Activated T-helper 1 cell treated with anti-CD3 and anti-CD28 coated beads, Interleukin-12 subunit alpha, Interleukin-12 subunit beta, Interleukin-2, Interleukin-4 antibody, amounts not matched to agents 30 ng/mL and 10 ng/mL and 1 ng/mL, durations not matched to agents 14 hours and 24 hours and 36 hours (primary cell): ENCODE measurements around the gene ADH1A. TPM values are rescaled to one million over a fixed set of nuclear protein-coding genes. Genes with fewer than 3 reads are reported as not detected.
"Not testable (repeated sequence)": the region's sequence is repeated elsewhere in the genome, so short reads cannot be mapped to it uniquely, and the experiment has no call there.

Experiments
- DNase-seq: peaks from one replicate; pipeline ENCODE4 v3.0.0; 2021; ENCODE audit warnings: low spot score
- H3K27ac Mint-ChIP-seq: one replicate; pipeline ENCODE4 v1.8.0; 2021; ENCODE audit warnings: mild to moderate bottlenecking, mixed read lengths
- H3K27me3 Mint-ChIP-seq: one replicate; pipeline ENCODE4 v1.8.0; 2022; ENCODE audit warnings: mild to moderate bottlenecking, moderate library complexity, mixed read lengths; ENCODE audit not compliant: insufficient read depth
- H3K36me3 Mint-ChIP-seq: one replicate; pipeline ENCODE4 v1.8.0; 2021; ENCODE audit warnings: low read depth, mixed read lengths
- H3K4me1 Mint-ChIP-seq: one replicate; pipeline ENCODE4 v1.8.0; 2021; ENCODE audit warnings: low read depth, mixed read lengths
- H3K4me3 Mint-ChIP-seq: one replicate; pipeline ENCODE4 v1.8.0; 2021; ENCODE audit warnings: mild to moderate bottlenecking, moderate library complexity, mixed read lengths
- H3K9me3 Mint-ChIP-seq: one replicate; pipeline ENCODE4 v1.8.0; 2021; ENCODE audit warnings: mixed read lengths
- intact Hi-C: fragments of 100-400 bp; cut with micrococcal nuclease; formaldehyde crosslinking; loops from one replicate; pipeline ENCODE4 v1.15.1; 2024
- total RNA-seq: library from RNA; stranded (reverse); gene quantifications from 2 replicates; pipeline ENCODE4 v1.2.3, GENCODE V29; 2022

The ADH1A gene
- total RNA-seq, 1 donor from 2014 or later = not detected

DNA sequence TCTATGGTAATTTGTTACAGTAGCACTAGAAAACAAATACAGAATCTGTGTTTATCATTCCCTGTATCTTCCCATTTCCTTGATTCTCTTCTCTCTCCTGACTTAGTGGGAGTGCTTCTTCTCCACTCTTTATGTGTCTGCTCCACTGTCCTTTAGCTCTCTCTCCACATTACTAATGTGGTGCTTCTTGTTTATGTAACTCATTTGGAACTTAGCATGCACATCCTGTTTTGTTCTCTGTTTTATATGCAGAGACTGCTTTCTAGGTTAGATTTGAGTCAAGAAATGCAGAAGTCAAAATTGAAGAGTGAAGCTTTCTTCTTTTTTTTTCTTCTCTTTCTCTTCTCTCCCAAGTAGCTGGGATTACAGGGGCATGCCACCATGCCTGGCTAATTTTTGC, 25.9 kb downstream of the ADH1A start:
- H3K4me1 Mint-ChIP-seq = no peaks in the 10 kb centered on the region
- no peaks in the 10 kb centered on the region for H3K36me3 Mint-ChIP-seq
- intact Hi-C loops = no loop called here
- H3K4me3 Mint-ChIP-seq = no peak overlapping the region
- no peaks in the 10 kb centered on the region for H3K27me3 Mint-ChIP-seq
- H3K9me3 Mint-ChIP-seq = no peaks in the 10 kb centered on the region
- no peak overlapping the region for H3K27ac Mint-ChIP-seq
- no peak for DNase-seq

DNA sequence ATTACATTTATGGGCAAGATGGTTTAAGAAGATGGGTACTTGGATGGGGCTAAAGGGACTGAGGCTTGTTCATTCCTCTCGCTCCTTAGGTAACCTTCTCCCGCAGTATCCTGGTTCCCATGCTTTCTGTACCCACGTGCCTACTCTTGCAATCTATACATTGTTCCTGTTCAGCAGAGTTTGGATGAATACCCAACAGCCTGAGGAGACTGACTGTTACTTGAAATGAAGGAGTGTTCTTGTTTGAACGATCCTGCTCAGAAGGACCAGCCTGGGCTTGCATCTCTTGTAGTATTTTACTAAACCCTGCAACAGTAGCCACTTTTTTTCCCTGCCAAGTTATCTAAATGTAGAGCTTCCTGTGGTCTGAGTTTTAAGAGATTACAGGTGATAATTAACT, 38.0 kb downstream of the ADH1A start:
- H3K36me3 Mint-ChIP-seq = no peaks in the 10 kb centered on the region
- DNase-seq = no peak
- intact Hi-C loops = no loop called here
- no peak overlapping the region for H3K27ac Mint-ChIP-seq
- no peak overlapping the region for H3K4me3 Mint-ChIP-seq
- no peaks in the 10 kb centered on the region for H3K4me1 Mint-ChIP-seq
- no peaks in the 10 kb centered on the region for H3K9me3 Mint-ChIP-seq
- H3K27me3 Mint-ChIP-seq = no peaks in the 10 kb centered on the region

DNA sequence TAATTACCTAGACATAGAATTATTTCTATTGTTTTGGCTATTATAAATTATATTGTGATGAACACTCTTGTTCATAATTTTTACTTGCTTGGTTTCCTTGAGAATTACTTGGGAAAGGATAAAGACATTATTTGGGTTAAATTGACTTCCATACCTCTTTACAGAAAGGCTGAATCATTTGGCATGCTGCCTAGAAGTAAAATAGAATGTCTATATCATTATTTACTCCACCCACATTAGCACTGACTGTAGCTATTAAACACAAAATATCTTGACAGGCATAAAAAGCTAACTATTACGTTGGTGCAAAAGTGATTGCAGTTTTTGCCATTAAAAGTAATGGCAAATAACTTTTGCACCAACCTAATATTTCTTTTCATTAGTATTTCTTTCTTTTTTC, 42.1 kb downstream of the ADH1A start:
- no peak for DNase-seq
- intact Hi-C loops = no loop called here
- no peak overlapping the region for H3K27ac Mint-ChIP-seq
- H3K4me3 Mint-ChIP-seq = no peak overlapping the region
- H3K4me1 Mint-ChIP-seq = no peaks in the 10 kb centered on the region
- no peaks in the 10 kb centered on the region for H3K36me3 Mint-ChIP-seq
- H3K27me3 Mint-ChIP-seq = no peaks in the 10 kb centered on the region
- peaks cover 4% of the 10 kb centered on the region for H3K9me3 Mint-ChIP-seq

DNA sequence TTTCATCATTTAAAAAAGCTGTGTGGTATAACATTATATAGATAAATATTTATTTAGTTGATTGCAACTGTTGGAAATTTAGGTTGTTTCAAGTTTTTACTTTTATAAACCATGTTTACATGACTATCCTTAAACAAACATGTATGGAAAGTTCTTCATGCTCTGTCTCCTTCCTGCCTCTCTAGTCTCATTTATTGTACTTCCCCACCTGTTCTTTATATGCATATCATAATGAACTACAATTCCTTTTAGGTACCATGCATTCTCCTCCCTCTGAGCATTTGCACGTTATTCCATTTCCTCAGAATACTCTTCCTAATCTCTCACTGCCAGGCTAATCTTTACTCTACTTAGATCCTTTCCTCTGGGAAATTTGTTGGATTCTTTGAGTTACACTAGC, 54.8 kb downstream of the ADH1A start:
- intact Hi-C loops = no loop called here

DNA sequence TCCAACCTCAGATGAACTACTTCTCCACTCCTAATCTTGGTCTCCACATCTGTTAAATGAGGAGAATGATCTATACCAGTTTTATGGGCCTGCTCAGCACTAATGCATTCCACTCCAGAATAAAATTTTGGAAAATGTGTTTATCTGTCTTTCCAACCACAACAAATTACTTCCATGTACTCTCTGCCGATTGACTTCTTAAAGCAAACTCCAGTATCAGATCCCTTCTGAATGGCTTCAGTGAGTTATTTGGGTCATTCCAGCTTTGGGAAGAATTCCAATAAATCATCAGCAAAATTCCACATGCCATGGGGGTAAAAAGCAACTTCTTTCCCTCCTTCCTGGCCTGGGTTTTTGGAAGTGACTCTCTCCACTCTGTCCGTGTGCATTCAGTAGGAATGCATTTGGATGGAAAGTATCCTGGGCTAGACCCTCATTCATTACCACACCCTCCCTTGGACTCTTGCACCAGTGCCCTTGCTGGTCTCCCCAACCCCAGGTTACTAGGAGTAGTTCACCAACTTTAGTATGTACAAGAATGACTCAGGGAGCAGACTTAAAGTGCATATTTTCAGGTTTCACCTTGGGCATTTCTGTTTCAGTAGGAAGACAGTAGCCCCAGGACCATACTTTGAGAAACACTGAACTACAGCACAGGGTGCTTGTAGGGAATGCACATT, 56.3 kb downstream of the ADH1A start:
- Mint-ChIP-seq H3K4me1 (no peaks in the 10 kb centered on the region), H3K27ac (no peak overlapping the region), H3K4me3 (no peak overlapping the region), H3K9me3 (no peaks in the 10 kb centered on the region), H3K36me3 (no peaks in the 10 kb centered on the region), H3K27me3 (no peaks in the 10 kb centered on the region)
- DNase-seq = no peak
- intact Hi-C loops = no loop called here

More for the DNA sequence above, 54.8 kb downstream of the ADH1A start:
- DNase-seq = no peak
- H3K27ac Mint-ChIP-seq = no peak overlapping the region
- no peaks in the 10 kb centered on the region for H3K36me3 Mint-ChIP-seq
- H3K4me3 Mint-ChIP-seq = no peak overlapping the region
- no peaks in the 10 kb centered on the region for H3K9me3 Mint-ChIP-seq
- no peaks in the 10 kb centered on the region for H3K4me1 Mint-ChIP-seq
- H3K27me3 Mint-ChIP-seq = peaks cover 2% of the 10 kb centered on the region

DNA sequence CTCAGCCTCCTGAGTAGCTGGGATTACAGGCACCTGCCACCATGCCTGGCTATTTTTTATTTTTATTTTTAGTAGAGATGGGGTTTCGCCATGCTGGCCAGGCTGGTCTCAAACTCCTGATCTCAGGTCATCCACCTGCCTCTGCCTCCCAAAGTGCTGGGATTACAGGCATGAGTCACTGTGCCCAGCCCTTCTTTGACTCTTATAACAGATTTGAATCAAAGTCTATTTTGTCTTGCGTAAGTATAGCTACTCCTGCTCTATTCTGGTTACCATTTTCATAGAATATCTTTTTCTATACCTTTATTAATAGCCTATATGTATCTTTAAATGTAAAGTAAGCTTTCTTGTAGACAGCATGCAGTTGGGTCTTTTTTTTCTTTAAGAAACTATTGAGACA, 57.4 kb downstream of the ADH1A start:
- H3K36me3 Mint-ChIP-seq, DNase-seq, intact Hi-C loops, H3K4me1 Mint-ChIP-seq, H3K9me3 Mint-ChIP-seq, H3K4me3 Mint-ChIP-seq, H3K27ac Mint-ChIP-seq, H3K27me3 Mint-ChIP-seq: not testable (repeated sequence)

DNA sequence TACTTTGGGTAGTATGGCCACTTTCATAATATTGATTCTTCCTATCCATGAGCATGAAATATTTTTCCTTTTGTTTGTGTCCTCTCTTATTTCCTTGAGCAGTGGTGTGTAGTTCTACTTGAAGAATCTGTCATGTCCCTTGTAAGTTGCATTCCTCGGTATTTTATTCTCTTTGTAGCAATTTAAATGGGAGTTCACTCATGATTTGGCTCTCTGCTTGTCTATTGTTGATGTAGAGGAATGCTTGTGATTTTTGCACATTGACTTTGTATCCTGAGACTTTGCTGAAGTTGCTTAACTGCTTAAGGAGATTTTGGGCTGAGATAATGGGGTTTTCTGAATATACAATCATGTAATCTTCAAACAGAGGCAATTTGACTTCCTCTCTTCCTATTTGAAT, 62.1 kb downstream of the ADH1A start:
- H3K9me3 Mint-ChIP-seq, DNase-seq, H3K4me3 Mint-ChIP-seq, H3K27me3 Mint-ChIP-seq, H3K36me3 Mint-ChIP-seq, H3K27ac Mint-ChIP-seq, intact Hi-C loops, H3K4me1 Mint-ChIP-seq: not testable (repeated sequence)

DNA sequence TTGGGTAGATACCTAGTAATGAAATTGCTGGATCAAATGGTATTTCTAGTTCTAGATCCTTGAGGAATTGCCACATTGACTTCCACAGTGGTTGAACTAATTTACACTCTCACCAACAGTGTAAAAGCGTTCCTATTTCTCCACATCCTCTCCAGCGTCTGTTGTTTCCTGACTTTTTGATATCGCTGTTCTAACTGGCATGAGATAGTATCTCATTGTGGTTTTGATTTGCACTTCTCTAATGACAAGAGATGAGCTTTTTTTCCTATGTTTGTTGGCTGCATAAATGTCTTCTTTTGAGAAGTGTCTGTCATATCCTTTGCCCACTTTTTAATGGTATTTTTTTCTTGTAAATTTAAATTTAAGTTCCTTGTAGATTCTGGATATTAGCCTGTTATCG, 63.1 kb downstream of the ADH1A start:
- H3K27me3 Mint-ChIP-seq, H3K36me3 Mint-ChIP-seq, H3K4me3 Mint-ChIP-seq, intact Hi-C loops, H3K9me3 Mint-ChIP-seq, H3K27ac Mint-ChIP-seq, DNase-seq, H3K4me1 Mint-ChIP-seq: not testable (repeated sequence)

Other genes with a start within 250 kb of the ADH1A start
- gene ADH5, start 202.2 kb downstream of the ADH1A start, total RNA-seq = 68.8 and 74.9 TPM in 2 replicates
- gene ADH4, start 146.7 kb downstream of the ADH1A start, total RNA-seq = not detected in 2 replicates
- gene ADH6, start 71.7 kb downstream of the ADH1A start, total RNA-seq = not detected in 2 replicates
- gene ADH1B, start 30.4 kb upstream of the ADH1A start, total RNA-seq = not detected in 2 replicates
- not detected in 2 replicates for gene ADH1C, start 61.8 kb upstream of the ADH1A start, total RNA-seq
- not detected in 2 replicates for gene ADH7, start 144.4 kb upstream of the ADH1A start, total RNA-seq
- gene C4orf17, start 220.0 kb upstream of the ADH1A start, total RNA-seq = not detected in 2 replicates